B cell (primary cell): ENCODE measurements around the gene TDRKH.

Source experiments
- EZH2 ChIP-seq: IDR thresholded peaks from 2 replicates; pipeline ENCODE4 v1.6.1; 2012; ENCODE audit warnings: borderline replicate concordance, low read depth, mild to moderate bottlenecking, moderate library complexity, low read length; ENCODE audit not compliant: insufficient read depth, poor library complexity, severe bottlenecking
- TF ChIP-seq, protein P1 (sequence below): fragments of 200-600 bp; IDR thresholded peaks from one replicate; pipeline ENCODE4 v1.8.0; 2022; ENCODE audit warnings: antibody characterized with exemption, mild to moderate bottlenecking

DNA sequence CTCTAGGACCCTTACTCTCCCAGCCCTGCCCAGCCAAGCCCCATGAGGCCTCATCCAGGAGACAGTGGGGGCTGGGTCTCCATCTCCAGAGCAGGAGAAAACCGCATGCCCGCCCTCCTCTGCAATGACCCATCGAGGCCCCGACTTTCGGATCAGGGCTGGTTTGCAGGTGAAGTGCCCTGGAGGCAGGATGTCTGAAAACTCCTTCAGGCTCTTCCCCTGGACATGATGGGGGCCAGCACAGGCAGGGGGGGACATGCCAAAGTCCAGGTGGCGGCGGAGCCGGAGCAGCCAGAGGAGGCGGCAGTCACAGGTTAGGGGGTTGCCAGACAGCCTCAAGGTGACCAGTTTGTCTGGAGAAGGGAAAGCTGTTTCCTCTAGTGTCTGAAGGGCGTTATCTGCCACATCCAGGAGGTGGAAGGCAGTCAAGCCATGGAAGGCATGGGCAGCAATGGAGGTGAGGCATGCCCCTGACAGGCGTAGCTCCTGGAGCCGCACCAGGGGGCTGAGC, 11.1 kb upstream of the TDRKH start:
- TF ChIP-seq, protein P1, sequence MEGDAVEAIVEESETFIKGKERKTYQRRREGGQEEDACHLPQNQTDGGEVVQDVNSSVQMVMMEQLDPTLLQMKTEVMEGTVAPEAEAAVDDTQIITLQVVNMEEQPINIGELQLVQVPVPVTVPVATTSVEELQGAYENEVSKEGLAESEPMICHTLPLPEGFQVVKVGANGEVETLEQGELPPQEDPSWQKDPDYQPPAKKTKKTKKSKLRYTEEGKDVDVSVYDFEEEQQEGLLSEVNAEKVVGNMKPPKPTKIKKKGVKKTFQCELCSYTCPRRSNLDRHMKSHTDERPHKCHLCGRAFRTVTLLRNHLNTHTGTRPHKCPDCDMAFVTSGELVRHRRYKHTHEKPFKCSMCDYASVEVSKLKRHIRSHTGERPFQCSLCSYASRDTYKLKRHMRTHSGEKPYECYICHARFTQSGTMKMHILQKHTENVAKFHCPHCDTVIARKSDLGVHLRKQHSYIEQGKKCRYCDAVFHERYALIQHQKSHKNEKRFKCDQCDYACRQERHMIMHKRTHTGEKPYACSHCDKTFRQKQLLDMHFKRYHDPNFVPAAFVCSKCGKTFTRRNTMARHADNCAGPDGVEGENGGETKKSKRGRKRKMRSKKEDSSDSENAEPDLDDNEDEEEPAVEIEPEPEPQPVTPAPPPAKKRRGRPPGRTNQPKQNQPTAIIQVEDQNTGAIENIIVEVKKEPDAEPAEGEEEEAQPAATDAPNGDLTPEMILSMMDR, result no peak
- no peak for TF ChIP-seq EZH2
